ENCODE measurements around the gene PHACTR2.
"Not testable (repeated sequence)": the region's sequence is repeated elsewhere in the genome, so short reads cannot be mapped to it uniquely, and the experiment has no call there.

Gene PHACTR2

DNA sequence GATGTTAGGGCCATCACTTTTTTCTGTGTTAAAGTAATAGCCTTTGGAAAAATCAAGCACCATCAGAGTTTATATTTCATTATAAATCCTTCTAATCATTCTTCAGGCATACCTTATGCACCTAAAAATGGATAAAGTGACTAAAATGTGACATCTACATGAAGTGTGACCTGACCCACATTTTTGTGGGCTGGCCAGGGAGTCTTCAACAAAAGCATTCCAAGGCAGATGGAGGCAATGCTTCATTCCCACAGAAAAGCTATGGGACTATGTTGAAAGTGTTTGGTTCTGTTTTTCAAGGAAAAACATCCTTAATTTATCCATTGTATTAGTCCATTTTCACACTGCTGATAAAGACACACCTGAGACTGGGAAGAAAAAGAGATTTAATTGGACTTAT lies 106.6 kb downstream of the PHACTR2 start:
- no peak for DNase-seq
- Histone ChIP-seq H3K9me3 (ENCODE audit: insufficient read depth, low read length, severe bottlenecking) (peaks cover 2% of the 10 kb centered on the region), H3K4me3 (ENCODE audit: low read depth in 1 of 2, low read length in 2 of 2) (no peak overlapping the region), H3K9ac (ENCODE audit: low read depth, low read length) (no peak overlapping the region), H3K36me3 (ENCODE audit: insufficient read depth, low read length) (no peaks in the 10 kb centered on the region), H3K4me2 (ENCODE audit: insufficient read depth, low read length) (no peak overlapping the region), H3K27ac (ENCODE audit: low read length) (no peak overlapping the region), H2AFZ (ENCODE audit: low read depth, low read length) (no peak overlapping the region), H3K79me2 (ENCODE audit: insufficient read depth, low read length) (no peaks in the 10 kb centered on the region), H3K27me3 (ENCODE audit: insufficient read depth, low read length, poor library complexity) (no peaks in the 10 kb centered on the region), H3K4me1 (ENCODE audit: insufficient read depth, low read length) (no peaks in the 10 kb centered on the region), H4K20me1 (ENCODE audit: insufficient read depth, low read length) (no peaks in the 10 kb centered on the region)
- ATAC-seq (ENCODE audit: insufficient read depth, low read depth) = no peak
- TF ChIP-seq, protein P1, sequence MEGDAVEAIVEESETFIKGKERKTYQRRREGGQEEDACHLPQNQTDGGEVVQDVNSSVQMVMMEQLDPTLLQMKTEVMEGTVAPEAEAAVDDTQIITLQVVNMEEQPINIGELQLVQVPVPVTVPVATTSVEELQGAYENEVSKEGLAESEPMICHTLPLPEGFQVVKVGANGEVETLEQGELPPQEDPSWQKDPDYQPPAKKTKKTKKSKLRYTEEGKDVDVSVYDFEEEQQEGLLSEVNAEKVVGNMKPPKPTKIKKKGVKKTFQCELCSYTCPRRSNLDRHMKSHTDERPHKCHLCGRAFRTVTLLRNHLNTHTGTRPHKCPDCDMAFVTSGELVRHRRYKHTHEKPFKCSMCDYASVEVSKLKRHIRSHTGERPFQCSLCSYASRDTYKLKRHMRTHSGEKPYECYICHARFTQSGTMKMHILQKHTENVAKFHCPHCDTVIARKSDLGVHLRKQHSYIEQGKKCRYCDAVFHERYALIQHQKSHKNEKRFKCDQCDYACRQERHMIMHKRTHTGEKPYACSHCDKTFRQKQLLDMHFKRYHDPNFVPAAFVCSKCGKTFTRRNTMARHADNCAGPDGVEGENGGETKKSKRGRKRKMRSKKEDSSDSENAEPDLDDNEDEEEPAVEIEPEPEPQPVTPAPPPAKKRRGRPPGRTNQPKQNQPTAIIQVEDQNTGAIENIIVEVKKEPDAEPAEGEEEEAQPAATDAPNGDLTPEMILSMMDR (IDR thresholded peaks at IDR 0.05; ENCODE audit: borderline replicate concordance, extremely low read depth, low read length, poor library complexity, severe bottlenecking) = no peak
- TF ChIP-seq EZH2 (IDR thresholded peaks at IDR 0.05; ENCODE audit: borderline replicate concordance, low read depth, low read length, severe bottlenecking) = no peak

DNA sequence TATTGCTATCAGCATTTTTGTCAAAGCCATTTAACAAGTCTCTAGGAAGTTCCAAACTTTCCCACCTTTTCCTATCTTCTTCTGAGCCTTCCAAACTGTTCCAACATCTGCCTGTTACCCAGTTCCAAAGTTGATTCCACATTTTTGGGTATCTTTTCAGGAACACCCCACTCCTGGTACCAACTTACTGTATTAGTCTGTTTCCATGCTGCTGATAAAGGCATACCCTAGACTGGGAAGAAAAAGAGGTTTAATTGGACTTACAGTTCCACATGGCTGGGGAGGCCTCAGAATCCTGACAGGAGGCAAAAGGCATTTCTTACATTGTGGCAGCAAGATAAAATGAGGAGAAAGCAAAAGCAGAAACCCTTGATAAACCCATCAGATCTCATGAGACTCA lies 108.6 kb downstream of the PHACTR2 start:
- DNase-seq; H3K4me3 ChIP-seq (ENCODE audit: low read depth in 1 of 2, low read length in 2 of 2): not testable (repeated sequence)

DNA sequence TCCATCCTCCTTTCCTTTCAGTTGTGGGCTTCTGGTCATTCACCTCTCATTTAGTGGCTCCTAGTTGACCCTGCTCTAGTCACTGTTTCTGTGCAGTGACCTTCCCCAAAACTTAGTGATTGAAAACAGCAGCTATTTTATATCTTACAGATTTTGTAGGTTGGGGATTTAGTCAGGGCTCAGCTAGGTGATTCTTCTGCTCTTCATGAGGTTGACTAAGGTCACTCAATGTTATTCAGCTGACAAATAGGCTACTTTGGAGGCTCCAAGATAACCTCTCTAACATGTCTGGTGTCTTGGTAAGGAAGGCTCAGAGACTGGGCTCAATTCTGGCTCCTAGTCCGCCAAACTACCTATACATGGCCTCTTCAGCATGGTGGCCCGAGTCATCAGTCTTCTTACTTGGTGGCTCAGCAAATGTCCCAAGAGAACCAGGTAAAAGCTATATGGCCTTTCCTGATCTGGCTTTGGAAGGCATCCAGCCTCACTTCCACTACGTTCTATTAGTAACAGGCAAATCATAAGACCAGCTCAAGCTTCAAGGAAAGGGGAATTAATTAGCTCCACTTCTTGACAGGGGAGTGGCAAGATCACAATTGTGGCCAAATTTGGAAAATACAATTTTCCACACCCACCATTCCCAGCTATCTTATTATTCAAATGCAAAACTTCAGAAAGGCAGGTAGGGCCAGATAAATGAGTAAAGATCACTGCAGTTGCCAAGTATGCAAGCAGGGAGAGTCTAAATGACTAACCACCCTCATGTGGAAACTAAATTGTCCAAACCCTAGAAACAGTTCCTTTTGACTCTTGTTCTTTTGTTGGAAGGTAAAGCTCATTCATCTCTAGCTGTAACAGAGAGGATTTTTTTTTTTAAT lies 114.9 kb downstream of the PHACTR2 start:
- no peaks in the 10 kb centered on the region for H3K27me3 ChIP-seq (ENCODE audit: insufficient read depth, low read length, poor library complexity)
- H3K79me2 ChIP-seq (ENCODE audit: insufficient read depth, low read length) = no peaks in the 10 kb centered on the region
- H3K9me3 ChIP-seq (ENCODE audit: insufficient read depth, low read length, severe bottlenecking) = no peaks in the 10 kb centered on the region
- H3K4me3 ChIP-seq (ENCODE audit: low read depth in 1 of 2, low read length in 2 of 2) = no peak overlapping the region
- no peak overlapping the region for H3K27ac ChIP-seq (ENCODE audit: low read length)
- no peak overlapping the region for H3K4me2 ChIP-seq (ENCODE audit: insufficient read depth, low read length)
- H2AFZ ChIP-seq (ENCODE audit: low read depth, low read length) = no peak overlapping the region
- ATAC-seq (ENCODE audit: insufficient read depth, low read depth) (no peak), DNase-seq (no peak)
- TF ChIP-seq EZH2 (IDR thresholded peaks at IDR 0.05; ENCODE audit: borderline replicate concordance, low read depth, low read length, severe bottlenecking) = no peak
- TF ChIP-seq, protein P1 (IDR thresholded peaks at IDR 0.05; ENCODE audit: borderline replicate concordance, extremely low read depth, low read length, poor library complexity, severe bottlenecking) = no peak
- no peaks in the 10 kb centered on the region for H3K36me3 ChIP-seq (ENCODE audit: insufficient read depth, low read length)
- H3K9ac ChIP-seq (ENCODE audit: low read depth, low read length) = no peak overlapping the region
- H3K4me1 ChIP-seq (ENCODE audit: insufficient read depth, low read length) = no peaks in the 10 kb centered on the region
- H4K20me1 ChIP-seq (ENCODE audit: insufficient read depth, low read length) = no peaks in the 10 kb centered on the region

More for the DNA sequence above, 108.6 kb downstream of the PHACTR2 start:
- not testable (repeated sequence) for ATAC-seq (ENCODE audit: insufficient read depth, low read depth); H3K27ac ChIP-seq (ENCODE audit: low read length); H2AFZ ChIP-seq (ENCODE audit: low read depth, low read length); H3K4me1 ChIP-seq (ENCODE audit: insufficient read depth, low read length); H4K20me1 ChIP-seq (ENCODE audit: insufficient read depth, low read length); H3K27me3 ChIP-seq (ENCODE audit: insufficient read depth, low read length, poor library complexity); H3K9me3 ChIP-seq (ENCODE audit: insufficient read depth, low read length, severe bottlenecking); H3K79me2 ChIP-seq (ENCODE audit: insufficient read depth, low read length); H3K36me3 ChIP-seq (ENCODE audit: insufficient read depth, low read length); H3K9ac ChIP-seq (ENCODE audit: low read depth, low read length); H3K4me2 ChIP-seq (ENCODE audit: insufficient read depth, low read length)

DNA sequence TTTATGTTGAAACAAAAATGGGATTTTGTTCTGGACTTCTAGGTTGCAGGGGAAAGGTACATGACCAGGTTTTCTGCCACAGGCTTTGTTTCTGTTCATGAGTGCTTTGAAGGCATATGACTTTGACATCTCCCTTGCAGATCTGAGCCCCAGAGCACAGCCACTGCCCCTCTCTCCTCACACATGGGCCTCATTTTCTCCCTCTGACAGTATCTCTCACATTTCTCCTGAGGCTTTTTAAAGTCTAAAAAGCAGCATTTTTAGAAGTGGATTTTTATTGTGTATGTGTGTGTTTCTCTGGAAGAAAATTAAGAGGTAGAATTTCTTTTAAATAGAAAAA lies 115.5 kb downstream of the PHACTR2 start:
- H2AFZ ChIP-seq (ENCODE audit: low read depth, low read length) = no peak overlapping the region
- no peak for DNase-seq
- H3K27ac ChIP-seq (ENCODE audit: low read length) = no peak overlapping the region
- H3K4me1 ChIP-seq (ENCODE audit: insufficient read depth, low read length) = no peaks in the 10 kb centered on the region
- H3K79me2 ChIP-seq (ENCODE audit: insufficient read depth, low read length) = no peaks in the 10 kb centered on the region
- no peak overlapping the region for H3K4me2 ChIP-seq (ENCODE audit: insufficient read depth, low read length)
- no peak for TF ChIP-seq EZH2 (IDR thresholded peaks at IDR 0.05; ENCODE audit: borderline replicate concordance, low read depth, low read length, severe bottlenecking)
- TF ChIP-seq, protein P1 (IDR thresholded peaks at IDR 0.05; ENCODE audit: borderline replicate concordance, extremely low read depth, low read length, poor library complexity, severe bottlenecking) = no peak
- ATAC-seq (ENCODE audit: insufficient read depth, low read depth) = no peak
- no peak overlapping the region for H3K4me3 ChIP-seq (ENCODE audit: low read depth in 1 of 2, low read length in 2 of 2)
- H3K27me3 ChIP-seq (ENCODE audit: insufficient read depth, low read length, poor library complexity) = no peaks in the 10 kb centered on the region
- no peaks in the 10 kb centered on the region for H4K20me1 ChIP-seq (ENCODE audit: insufficient read depth, low read length)
- no peak overlapping the region for H3K9ac ChIP-seq (ENCODE audit: low read depth, low read length)
- no peaks in the 10 kb centered on the region for H3K9me3 ChIP-seq (ENCODE audit: insufficient read depth, low read length, severe bottlenecking)
- H3K36me3 ChIP-seq (ENCODE audit: insufficient read depth, low read length) = no peaks in the 10 kb centered on the region

DNA sequence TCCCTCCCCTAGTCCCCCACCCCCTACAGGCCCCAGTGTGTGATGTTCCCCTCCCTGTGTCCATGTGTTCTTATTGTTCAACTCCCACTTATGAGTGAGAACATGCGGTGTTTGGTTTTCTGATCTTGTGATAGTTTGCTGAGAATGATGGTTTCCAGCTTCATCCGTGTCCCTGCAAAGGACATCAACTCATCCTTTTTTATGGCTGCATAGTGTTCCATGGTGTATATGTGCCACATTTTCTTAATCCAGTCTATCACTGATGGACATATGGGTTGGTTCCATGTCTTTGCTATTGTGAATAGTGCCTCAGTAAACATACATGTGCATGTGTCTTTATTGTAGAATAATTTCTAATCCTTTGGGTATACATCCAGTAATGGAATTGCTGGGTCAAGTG lies 118.8 kb downstream of the PHACTR2 start:
- H3K79me2 ChIP-seq (ENCODE audit: insufficient read depth, low read length); H2AFZ ChIP-seq (ENCODE audit: low read depth, low read length); H3K27me3 ChIP-seq (ENCODE audit: insufficient read depth, low read length, poor library complexity); H3K9me3 ChIP-seq (ENCODE audit: insufficient read depth, low read length, severe bottlenecking); H3K4me2 ChIP-seq (ENCODE audit: insufficient read depth, low read length); H4K20me1 ChIP-seq (ENCODE audit: insufficient read depth, low read length); DNase-seq; H3K9ac ChIP-seq (ENCODE audit: low read depth, low read length); H3K36me3 ChIP-seq (ENCODE audit: insufficient read depth, low read length); H3K4me3 ChIP-seq (ENCODE audit: low read depth in 1 of 2, low read length in 2 of 2); H3K4me1 ChIP-seq (ENCODE audit: insufficient read depth, low read length); ATAC-seq (ENCODE audit: insufficient read depth, low read depth); H3K27ac ChIP-seq (ENCODE audit: low read length): not testable (repeated sequence)

DNA sequence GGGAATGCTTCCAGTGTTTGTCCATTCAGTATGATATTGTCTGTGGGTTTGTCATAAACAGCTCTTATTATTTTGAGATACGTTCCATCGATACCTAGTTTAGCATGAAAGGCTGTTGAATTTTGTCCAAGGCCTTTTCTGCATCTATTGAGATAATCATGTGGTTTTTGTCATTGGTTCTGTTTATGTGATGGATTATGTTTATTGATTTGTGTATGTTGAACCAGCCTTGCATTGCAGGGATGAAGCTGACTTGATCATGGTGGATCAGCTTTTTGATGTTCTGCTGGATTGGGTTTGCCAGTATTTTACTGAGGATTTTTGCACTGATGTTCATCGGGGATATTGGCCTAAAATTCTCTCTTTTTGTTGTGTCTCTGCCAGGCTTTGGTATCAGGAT lies 120.7 kb downstream of the PHACTR2 start:
- H3K36me3 ChIP-seq (ENCODE audit: insufficient read depth, low read length); H3K9ac ChIP-seq (ENCODE audit: low read depth, low read length); H3K4me3 ChIP-seq (ENCODE audit: low read depth in 1 of 2, low read length in 2 of 2); H4K20me1 ChIP-seq (ENCODE audit: insufficient read depth, low read length); H2AFZ ChIP-seq (ENCODE audit: low read depth, low read length); H3K4me1 ChIP-seq (ENCODE audit: insufficient read depth, low read length); H3K79me2 ChIP-seq (ENCODE audit: insufficient read depth, low read length); H3K27ac ChIP-seq (ENCODE audit: low read length); DNase-seq; ATAC-seq (ENCODE audit: insufficient read depth, low read depth); H3K9me3 ChIP-seq (ENCODE audit: insufficient read depth, low read length, severe bottlenecking); H3K27me3 ChIP-seq (ENCODE audit: insufficient read depth, low read length, poor library complexity); H3K4me2 ChIP-seq (ENCODE audit: insufficient read depth, low read length): not testable (repeated sequence)
